GM18498 (cell line): ENCODE measurements around the gene TBC1D8.

ENCODE experiments used
- ATAC-seq: cut with Tn5 transposase; IDR thresholded peaks from one replicate; pipeline ENCODE4 v1.9.1; 2021; ENCODE audit warnings: mild to moderate bottlenecking, moderate library complexity; ENCODE audit not compliant: unreplicated experiment

Gene TBC1D8

DNA sequence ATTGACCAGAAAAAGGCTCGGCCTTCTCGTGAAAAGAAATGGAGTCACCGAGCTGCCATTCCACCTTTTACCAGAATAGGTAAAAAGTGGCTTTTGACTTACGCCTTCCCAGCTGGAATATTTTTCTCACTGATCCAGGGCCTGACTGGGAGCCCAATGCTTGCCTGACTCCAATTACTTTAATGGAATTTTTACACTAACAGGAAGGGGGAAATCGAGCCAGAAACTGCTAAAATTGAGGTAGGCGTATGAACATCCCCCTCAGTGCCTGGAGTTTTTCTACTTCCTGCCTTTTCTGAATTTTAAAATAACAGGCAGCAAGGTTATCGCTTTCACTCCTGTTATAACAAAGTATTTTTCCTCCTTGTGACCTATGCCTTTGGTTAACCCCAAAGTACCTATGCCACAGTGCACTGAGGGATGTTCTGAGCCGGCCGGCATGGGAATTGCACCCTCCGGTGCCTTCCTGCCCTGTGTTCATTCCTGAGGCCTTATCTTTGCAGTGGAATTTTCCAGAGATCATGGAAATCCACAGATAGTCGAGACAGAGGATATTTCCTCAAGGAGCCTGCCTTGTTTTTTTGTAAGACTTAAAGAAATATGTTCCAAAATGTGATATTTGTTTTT is 167.4 kb downstream of the TBC1D8 start:
- ATAC-seq, result no peak

DNA sequence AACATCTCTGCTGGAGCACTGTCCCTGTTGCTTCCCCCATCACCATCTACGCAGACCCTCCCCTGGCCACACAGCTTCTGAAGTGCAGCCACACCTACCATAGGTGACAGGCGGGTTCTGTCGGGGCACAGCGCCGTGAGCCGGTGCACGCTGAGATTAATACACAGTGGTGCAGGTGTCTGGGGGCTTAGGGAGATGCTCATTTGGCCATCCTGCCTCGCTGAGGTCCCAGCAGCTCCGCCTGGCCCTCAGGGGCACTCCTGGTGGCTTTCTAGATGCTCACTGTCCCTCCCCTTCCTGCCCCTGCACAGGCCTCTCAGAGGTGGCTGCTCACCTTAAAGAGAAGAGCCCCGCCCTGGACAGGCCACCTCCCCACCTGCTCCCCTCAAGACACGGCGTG is 168.0 kb downstream of the TBC1D8 start:
- ATAC-seq, result no peak

DNA sequence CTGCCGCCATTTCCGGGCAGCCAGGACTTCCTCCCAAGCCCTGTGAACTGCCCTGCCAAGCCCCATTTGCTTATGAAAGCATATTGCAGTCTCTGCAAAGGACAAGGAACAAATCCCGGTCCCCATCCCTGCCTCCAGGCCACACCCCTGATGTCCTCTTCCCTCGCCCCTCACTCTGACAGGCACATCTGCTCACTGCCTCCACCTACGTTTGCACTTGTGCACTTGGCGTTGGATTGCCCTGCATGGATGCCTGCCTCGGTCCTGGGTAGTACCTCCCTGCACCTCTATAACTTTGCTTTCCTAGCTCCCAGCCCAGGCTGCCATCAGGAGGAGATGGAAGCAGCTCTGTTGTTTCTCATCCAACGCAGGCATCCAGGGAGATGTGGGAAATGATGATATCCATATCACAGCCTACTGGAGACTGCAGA is 168.7 kb downstream of the TBC1D8 start:
- ATAC-seq, result no peak

DNA sequence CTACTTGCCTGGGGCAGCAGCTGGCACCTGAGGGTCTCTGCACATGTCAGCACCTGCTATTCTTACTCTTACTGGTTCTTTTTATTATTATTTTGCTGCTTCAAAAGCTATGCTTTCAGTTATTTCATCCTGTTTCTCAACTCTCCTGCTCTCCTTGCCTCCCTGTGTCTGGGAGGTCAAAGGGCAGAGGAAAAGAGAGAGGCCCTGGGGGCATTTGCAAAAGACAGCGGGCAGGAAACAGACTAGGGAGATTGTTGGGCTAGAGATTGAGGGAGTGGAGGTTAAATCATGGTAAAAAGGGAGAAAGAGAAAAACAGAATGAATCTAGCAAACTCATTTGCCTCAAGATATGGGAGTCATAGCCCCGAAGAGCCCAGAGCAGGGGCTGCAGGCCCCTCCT is 170.2 kb downstream of the TBC1D8 start:
- ATAC-seq, result no peak

DNA sequence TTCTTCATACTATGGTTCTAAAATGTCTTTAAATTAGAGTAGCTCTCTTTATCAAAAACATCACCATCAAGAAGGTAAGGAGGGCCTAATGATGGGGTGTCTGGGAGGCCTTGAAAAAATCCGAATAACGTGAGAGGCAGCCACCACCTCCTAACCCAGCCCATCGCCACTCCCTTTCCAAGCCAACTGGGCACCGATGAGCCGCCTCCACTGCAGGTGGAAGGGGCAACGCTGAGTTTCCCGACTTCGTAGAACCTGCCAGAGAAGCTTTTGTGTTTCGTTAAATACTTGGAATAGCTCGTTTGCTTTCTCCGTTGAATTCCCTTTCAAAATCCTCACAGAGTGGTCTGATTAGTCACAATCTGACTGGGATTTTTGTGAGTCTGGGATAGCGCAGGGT is 171.1 kb downstream of the TBC1D8 start:
- no peak for ATAC-seq

DNA sequence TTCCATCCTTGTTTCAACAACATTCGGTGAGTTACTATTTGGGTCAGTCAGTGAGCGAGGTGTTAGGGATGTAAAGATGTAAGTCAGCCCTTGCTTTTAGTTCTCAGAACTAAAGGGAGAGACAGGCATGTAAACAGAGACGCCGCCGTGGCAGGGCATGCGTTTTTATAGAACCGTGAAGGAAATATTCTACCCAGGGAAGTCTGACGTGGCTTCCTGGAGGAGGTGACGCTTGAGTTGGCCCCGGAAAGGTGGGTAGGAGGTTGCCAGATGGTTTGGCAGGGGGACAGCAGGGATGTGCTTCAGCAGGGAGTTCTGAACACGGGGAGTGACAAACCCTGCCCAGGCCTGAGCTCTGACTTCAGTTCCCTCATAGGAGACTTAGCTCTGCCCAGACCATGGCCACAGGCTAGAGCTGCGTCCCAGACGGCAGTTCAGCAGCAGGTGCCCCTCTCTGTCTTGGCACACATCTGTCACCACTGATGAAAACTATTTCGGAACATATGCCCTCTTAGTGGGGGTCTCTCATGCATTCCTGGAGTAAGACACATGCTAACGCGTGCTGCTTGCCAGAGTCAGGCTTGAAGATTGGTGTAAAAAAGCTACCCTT is 172.5 kb downstream of the TBC1D8 start:
- no peak for ATAC-seq

DNA sequence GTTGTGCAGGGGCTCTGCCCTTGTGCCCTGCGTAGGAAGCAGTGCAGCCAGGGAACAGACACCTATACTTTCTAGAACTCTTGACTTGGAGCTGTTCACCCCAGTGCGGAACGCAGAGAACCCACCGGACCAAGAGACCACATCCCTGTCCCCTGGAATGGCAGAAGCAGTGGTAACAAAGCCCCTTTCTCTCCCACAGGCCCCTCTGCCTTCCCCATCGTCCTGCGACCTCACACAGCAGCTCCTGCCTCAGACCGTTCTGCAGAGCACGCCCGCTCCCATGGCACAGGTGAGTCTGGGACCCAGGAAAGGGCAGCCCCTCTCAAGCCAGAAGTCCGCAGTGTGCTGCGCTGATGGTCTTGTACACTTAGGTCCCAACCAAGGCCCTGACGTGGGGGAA is 173.7 kb downstream of the TBC1D8 start:
- ATAC-seq, result no peak

DNA sequence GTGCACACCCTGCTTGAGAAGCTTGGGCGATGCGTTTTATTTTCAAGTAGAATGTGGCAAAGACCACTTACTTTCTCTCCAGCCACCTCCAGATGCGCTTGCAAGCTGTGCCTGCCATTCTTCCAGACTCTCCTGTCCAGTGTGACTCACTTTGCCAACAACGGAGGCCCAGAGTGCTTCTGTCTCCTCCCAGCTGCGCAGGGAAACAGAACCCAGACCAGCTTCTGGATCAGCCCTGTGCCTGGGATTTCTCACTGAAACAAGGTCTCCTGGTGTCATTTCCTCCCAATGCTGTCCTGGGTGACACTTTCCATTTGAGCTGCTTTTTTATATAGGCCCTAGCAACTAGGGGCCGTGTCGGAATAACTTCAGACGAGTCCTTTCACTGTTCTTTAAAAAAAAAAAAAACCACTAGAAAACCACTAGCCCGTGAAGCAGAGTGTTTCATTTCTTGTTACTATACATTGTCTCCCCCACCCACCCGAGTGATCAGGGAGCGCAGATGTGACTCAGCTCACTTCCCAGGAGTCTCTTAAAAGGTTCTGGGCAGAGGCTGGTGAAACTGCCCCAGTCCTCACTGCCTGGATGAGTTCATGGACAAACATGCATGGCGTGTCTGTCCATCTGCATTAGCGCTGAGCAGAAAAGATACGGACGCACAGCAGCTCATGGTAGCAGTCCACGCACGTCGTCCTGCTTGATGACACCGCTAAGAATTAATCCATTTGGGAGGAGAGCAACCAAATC is 174.4 kb downstream of the TBC1D8 start:
- peak; percentile 91 for ATAC-seq

DNA sequence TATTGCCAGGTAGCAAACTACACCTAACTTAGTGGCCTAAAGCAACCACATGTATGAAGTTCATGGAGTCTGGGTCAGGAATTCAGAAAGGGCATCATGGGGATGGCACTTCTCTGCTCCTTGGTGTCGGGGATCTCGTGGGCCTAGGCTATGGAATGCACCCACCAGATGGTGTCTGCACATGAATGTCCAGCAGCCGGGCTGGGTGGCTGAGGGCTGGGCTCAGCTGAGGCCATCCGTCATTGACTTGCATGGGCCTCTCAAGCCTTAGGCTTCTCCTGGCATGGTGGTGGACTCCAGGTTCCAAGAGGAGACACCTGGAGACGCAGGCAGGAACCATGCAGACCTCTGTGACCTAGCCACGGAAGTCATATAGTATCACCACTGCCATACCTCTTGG is 175.1 kb downstream of the TBC1D8 start:
- no peak for ATAC-seq

DNA sequence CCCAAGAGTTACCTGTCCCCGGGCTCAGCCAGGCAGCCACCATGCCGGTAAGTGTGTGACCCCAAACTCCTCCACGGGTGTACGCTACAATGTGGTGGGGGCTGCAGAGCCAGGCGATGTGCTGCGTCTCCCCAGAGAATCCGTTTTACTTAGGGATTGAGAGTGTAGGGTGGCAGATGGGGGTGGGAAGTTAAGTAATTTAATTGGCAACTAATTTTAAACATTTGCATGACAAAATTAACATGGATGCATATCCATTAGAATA is 175.7 kb downstream of the TBC1D8 start:
- no peak for ATAC-seq

DNA sequence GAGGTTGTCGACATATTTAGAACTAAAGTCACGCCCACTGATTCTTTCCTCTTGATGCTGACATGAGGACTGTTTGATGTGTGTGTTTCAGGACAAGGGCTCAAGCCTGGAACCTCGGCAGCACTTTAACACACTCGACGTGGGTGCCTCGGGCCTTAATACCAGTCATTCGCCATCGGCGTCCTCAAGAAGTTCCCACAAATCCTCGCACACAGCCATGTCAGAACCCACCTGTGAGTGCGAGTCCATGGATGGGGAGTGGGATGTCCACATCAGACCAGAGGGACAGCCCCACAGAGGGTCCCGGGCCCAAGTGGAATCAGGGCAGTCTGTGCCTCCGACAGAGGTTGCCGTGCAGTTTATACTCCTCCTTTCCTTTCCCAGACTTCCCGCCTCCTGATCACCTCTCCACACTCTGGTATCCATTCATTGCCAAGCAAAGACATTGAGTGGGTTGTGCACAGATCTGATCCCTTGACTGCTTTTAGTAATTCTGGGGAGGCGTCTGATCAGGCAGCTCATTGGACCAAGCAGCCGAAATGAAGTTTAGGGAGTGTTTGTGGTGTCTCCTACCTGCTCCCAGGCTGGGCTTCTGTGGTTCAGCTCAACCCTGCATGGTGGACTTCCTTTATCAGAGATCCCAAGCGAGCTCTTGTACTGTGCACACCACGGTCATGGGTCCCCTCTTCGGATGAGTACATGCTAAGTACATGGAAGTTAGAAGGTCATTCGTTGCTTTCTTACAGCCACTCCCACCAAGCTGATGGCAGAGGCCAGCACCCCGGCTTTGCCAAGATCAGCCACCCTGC is 176.3 kb downstream of the TBC1D8 start:
- no peak for ATAC-seq

DNA sequence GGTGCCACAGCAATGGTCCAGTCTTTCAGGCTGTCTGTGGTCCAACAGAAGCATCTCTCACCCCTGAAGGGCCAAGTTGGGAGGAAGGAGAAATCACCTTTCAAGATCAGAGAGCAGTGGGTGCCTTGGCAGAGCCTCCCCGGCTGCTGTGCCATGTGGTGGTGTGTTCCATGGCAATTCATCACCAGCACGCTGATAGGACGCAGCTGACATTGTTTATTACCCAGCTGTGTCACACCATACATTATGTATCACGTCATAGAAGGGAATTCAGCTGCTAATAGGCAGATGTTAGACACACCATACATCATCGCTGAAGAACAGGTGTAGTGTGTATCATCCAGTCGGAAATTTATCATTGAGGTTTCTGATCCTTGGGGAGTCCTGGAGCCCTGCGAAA is 178.7 kb downstream of the TBC1D8 start:
- no peak for ATAC-seq

DNA sequence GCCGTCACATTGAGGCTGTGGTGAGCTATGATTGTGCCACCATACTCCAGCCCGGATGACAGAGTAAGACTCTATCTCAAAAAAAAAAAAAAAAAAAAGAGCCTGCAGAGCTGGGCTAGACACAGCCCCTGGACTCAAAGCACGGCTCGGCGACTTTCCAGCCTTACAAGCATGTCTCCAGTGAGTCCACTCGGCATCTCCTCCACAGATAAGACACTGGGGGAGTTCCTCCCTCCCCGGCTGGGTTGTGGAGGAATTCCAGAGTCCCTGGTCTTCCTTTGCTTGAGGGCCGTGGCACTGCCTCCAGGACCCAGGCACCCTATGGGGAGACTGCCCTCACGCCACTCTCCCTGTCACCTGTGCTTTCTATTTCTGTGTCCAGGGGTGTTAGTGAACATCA is 180.0 kb downstream of the TBC1D8 start:
- no peak for ATAC-seq

DNA sequence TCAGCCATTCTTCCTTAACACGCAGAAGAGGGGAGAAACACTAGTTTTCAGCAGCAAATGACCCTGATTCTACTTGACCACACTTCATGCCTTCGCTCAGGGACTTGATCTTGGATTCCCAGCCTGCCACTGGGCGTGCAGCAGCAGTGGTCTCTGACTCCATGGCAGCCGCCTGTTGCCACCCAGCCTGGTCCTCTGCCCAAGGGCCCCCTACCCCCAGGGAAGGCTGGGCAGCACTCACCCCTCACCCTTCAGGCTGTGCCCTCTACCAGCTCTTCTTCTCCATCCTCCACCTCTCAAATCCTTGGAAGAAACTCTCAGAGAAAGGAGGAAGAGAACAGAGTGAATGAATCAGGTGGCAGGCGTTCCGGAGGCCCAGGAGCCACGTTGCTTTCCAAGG is 181.2 kb downstream of the TBC1D8 start:
- ATAC-seq, result no peak

DNA sequence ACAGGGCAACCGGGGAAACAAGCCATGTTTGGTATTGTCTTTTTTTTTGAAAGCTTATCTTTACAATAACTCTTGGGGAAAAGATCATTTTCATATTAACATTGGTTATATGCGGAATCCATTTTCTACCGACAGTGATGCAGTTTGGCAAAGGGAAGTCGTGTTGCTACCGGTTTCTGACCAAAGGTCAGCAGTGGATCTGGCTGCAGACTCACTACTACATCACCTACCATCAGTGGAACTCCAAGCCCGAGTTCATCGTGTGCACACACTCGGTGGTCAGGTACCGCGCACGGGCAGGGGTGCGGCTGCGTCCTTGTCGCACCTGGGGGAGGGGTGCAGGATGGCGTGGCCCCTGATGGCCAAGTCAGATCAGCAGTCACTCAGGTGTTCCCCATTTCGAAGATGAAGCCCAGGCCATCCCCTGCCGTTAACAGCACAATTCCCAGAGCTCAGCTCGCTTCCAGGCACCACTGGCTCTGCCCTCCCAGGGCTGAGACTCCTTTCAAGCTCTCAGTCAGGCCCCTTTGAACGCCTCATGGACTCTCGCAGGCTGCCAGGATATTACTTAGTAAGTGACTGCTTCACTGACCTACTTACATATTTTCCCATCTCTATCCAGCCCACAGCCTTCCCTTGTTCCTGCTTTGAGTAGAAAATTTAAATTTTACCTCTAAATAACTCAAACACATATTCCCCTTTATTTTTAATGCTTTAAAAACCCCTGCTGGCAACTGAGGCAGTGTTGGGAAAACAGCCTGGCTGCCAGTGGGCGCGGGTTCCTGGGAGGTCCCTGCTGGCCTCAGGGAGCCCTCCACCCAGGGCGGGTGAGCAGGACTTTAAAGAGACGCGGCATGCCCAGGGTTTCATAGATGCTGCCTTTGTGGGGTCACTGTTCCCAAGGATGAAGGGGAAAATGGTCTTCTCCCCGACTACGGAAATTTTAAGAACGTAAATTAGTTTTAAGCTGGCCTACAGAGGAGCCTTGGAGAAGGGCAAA is 182.7 kb downstream of the TBC1D8 start:
- ATAC-seq, result no peak

DNA sequence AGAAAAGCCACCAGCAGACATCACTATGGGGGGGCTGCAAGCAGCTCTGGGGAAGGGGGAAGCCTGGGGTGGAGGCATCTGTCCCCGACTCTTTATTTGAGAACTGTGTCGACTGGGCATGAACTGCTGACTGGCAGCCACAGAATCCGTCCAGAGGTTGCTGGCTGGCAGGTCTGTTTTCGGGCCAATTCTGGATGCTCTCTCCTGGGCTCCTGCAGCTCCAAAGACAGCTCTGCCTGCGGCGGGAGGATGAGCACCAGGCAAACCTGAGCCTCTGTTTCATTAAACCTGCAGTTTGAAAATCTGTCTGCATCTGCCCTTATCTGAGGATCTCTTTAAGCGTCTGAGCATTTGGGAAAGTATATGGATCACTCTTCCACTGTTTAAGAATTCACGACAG is 183.5 kb downstream of the TBC1D8 start:
- ATAC-seq, result no peak

DNA sequence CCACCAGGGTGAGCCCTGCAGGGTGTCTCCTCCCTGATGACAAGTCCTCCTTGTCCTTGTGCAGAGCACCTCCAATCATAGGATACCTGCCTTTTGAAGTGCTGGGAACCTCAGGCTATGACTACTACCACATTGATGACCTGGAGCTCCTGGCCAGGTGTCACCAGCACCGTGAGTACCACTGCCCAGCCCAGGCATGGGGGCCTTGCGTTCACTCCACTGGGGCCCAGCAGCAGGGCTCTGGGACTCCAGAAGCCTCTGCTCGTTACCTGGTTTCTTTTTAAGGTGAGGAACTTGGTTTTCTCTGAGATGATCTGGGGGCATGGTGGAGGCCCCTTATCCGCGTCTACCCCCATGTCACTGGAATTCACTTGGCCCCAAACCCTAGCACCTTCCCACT is 185.6 kb downstream of the TBC1D8 start:
- no peak for ATAC-seq

DNA sequence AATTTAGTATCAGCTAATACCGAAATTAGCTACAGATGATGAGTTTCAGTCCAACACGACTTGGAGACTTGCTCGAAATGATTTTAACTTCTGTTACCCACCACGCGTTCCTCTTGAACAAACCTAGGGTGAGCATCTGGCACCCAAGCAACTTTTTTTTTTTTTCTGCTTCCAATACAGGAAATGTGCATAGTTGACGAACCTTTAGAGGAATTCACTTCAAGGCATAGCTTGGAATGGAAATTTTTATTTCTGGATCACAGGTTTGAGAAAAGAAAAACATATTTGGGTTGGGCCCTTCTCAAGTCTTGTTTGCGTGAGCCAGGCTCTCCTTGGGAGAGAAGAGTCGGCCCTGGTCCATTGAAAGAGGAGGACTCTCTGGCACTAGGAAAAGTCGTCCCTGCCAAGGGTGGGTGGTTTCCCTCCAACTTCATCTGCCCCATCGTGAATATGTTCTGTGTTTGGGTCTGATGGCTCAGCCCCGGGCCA is 186.5 kb downstream of the TBC1D8 start:
- ATAC-seq, result no peak

DNA sequence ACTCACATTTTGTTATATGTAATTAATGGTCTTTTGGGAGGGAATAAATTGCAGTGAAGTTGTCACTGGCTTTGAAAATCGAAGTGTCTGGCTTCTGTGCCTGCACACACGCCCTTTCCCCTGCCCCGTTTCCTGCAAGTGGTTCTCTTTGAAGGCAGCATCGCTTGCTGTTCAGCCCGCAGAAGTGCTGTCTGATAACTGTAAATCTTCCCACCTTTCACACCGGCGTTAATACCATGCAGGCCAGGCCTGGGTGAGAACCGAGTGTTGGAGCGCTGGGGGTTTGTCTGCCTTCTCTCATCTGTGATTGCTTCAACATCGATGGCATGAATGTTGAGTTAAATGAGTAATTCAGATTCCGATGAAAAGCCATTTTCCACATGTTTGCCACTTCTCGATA is 187.0 kb downstream of the TBC1D8 start:
- no peak for ATAC-seq

DNA sequence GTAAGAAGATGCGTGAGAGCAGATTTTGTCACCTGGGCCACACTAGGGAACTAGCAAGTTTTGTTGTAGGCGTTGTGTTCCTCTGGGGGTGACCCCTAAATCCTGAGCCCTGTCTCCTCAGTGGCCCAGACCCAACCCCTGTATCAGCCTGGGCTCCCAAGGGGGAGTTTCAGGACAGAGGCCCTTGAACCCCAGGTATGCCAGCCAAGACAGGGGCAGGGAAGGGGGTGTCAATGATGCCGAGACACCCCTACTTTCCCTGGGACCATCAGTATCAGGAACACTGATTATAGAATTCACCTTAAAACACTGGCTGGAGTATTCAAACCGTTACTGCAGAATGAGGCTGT is 188.2 kb downstream of the TBC1D8 start:
- no peak for ATAC-seq
